OCI-LY1 (cell line): ENCODE measurements around the gene SLC25A25.
A peak's percentile ranks its signal among the peaks of the same experiment; 100 is the strongest.

Experiments used
- H2AFZ ChIP-seq: fragments of 200-600 bp; sonication (generic), shearing (Covaris generic); 2 replicates; pipeline ENCODE4 v1.6.0; 2014; ENCODE audit warnings: antibody characterized with exemption, mild to moderate bottlenecking, low read length
- H3F3A ChIP-seq: fragments of 200-600 bp; sonication (generic), shearing (Covaris generic); 2 replicates; pipeline ENCODE4 v1.6.0; 2014; ENCODE audit warnings: mild to moderate bottlenecking, antibody characterized with exemption, low read length, moderate library complexity; ENCODE audit not compliant: insufficient read depth
- H3K27ac ChIP-seq: fragments of 200-600 bp; sonication (generic); 2 replicates; pipeline ENCODE4 v1.5.1; 2014; ENCODE audit warnings: low read length, mixed run types, mild to moderate bottlenecking, low read depth; ENCODE audit not compliant: poor library complexity, severe bottlenecking
- H3K27me3 ChIP-seq: fragments of 200-600 bp; sonication (generic); 2 replicates; pipeline ENCODE4 v1.6.0; 2014; ENCODE audit warnings: antibody characterized with exemption, mild to moderate bottlenecking, low read length, moderate library complexity; ENCODE audit not compliant: insufficient read depth
- H3K36me3 ChIP-seq: fragments of 200-600 bp; sonication (generic); 2 replicates; pipeline ENCODE4 v1.6.1; 2014; ENCODE audit warnings: mild to moderate bottlenecking, antibody characterized with exemption, low read length, moderate library complexity, mixed read lengths; ENCODE audit not compliant: insufficient read depth
- H3K4me1 ChIP-seq: fragments of 200-600 bp; sonication (generic); 2 replicates; pipeline ENCODE4 v1.5.1; 2014; ENCODE audit warnings: mild to moderate bottlenecking, low read length, moderate library complexity; ENCODE audit not compliant: insufficient read depth, severe bottlenecking
- H3K4me2 ChIP-seq: fragments of 200-600 bp; sonication (generic), shearing (Covaris generic); 2 replicates; pipeline ENCODE4 v1.6.1; 2014; ENCODE audit warnings: low read length
- H3K4me3 ChIP-seq: fragments of 200-600 bp; sonication (generic); 2 replicates; pipeline ENCODE4 v1.5.1; 2014; ENCODE audit warnings: low read length, low read depth, mild to moderate bottlenecking, mixed read lengths; ENCODE audit not compliant: poor library complexity, severe bottlenecking
- H3K79me2 ChIP-seq: fragments of 200-600 bp; shearing (Covaris generic); 2 replicates; pipeline ENCODE4 v1.6.1; 2016; ENCODE audit warnings: mixed run types, low read length, mixed read lengths; ENCODE audit not compliant: insufficient read depth
- H3K9ac ChIP-seq: fragments of 200-600 bp; sonication (generic), shearing (Covaris generic); 2 replicates; pipeline ENCODE4 v1.6.1; 2014; ENCODE audit warnings: mild to moderate bottlenecking, low read length, mixed read lengths
- H3K9me2 ChIP-seq: fragments of 200-600 bp; sonication (generic), shearing (Covaris generic); 2 replicates; pipeline ENCODE4 v1.6.1; 2014; ENCODE audit warnings: low read depth, mild to moderate bottlenecking, low read length, mixed read lengths
- H3K9me3 ChIP-seq: fragments of 200-600 bp; shearing (Covaris generic); 2 replicates; pipeline ENCODE4 v1.6.1; 2014; ENCODE audit warnings: low read length, mixed read lengths
- H4K20me1 ChIP-seq: fragments of 200-600 bp; sonication (generic), shearing (Covaris generic); 2 replicates; pipeline ENCODE4 v1.6.0; 2016; ENCODE audit warnings: mild to moderate bottlenecking, low read length; ENCODE audit not compliant: insufficient read depth
- CTCF ChIP-seq: fragments of 200-600 bp; sonication (generic), shearing (Covaris generic); IDR thresholded peaks from 2 replicates; pipeline ENCODE4 v1.5.1; 2017; ENCODE audit warnings: mild to moderate bottlenecking, antibody characterized with exemption, low read length, moderate library complexity, mixed read lengths
- EZH2 ChIP-seq: fragments of 200-600 bp; sonication (generic), shearing (Covaris generic); IDR thresholded peaks from 2 replicates; pipeline ENCODE4 v1.8.0; 2017; ENCODE audit warnings: borderline replicate concordance, mixed run types, mild to moderate bottlenecking, antibody characterized with exemption, low read length, moderate library complexity, mixed read lengths

SLC25A25 gene

GRCh38 chr9:128113526-128114325 lies 45.7 kb downstream of the SLC25A25 start:
- Histone ChIP-seq H3K79me2 (no peaks in the 10 kb centered on the region), H3K4me1 (peaks cover 22% of the 10 kb centered on the region), H3K27ac (peak overlapping the region; percentile 77), H3K9me2 (no peaks in the 10 kb centered on the region), H4K20me1 (no peaks in the 10 kb centered on the region), H3K27me3 (no peaks in the 10 kb centered on the region), H3K9ac (no peak overlapping the region), H3K4me3 (no peak overlapping the region), H2AFZ (no peak overlapping the region), H3K9me3 (no peaks in the 10 kb centered on the region), H3K36me3 (peaks cover 40% of the 10 kb centered on the region), H3K4me2 (no peak overlapping the region), H3F3A (peaks cover 4% of the 10 kb centered on the region; the same call in 1 of the 2 replicates)
- TF ChIP-seq EZH2 (no peak), CTCF (no peak)

- no peak overlapping the region; the same call in 1 of the 2 replicates for H3K9ac ChIP-seq
- no peak overlapping the region for H3K4me3 ChIP-seq
- H3K27ac ChIP-seq: peak overlapping the region; percentile 77
- H3K9me2 ChIP-seq: no peaks in the 10 kb centered on the region
- H3K4me1 ChIP-seq: peaks cover 22% of the 10 kb centered on the region
- H3K79me2 ChIP-seq: no peaks in the 10 kb centered on the region
- no peaks in the 10 kb centered on the region for H3K27me3 ChIP-seq
- peaks cover 4% of the 10 kb centered on the region; the same call in 1 of the 2 replicates for H3F3A ChIP-seq
- no peak overlapping the region; the same call in 1 of the 2 replicates for H3K4me2 ChIP-seq
- H3K36me3 ChIP-seq: peaks cover 32% of the 10 kb centered on the region
- H4K20me1 ChIP-seq: no peaks in the 10 kb centered on the region
- no peaks in the 10 kb centered on the region for H3K9me3 ChIP-seq
- H2AFZ ChIP-seq: no peak overlapping the region
- no peak for TF ChIP-seq CTCF
- no peak for TF ChIP-seq EZH2
Observed at GRCh38 chr9:128114326-128115186, 46.5 kb downstream of the SLC25A25 start.

GRCh38 chr9:128115187-128116103 lies 47.4 kb downstream of the SLC25A25 start:
- H4K20me1 ChIP-seq: no peaks in the 10 kb centered on the region
- no peaks in the 10 kb centered on the region for H3K79me2 ChIP-seq
- H3K27me3 ChIP-seq: no peaks in the 10 kb centered on the region
- no peak overlapping the region; the same call in 1 of the 2 replicates for H3K9ac ChIP-seq
- H3F3A ChIP-seq: peaks cover 4% of the 10 kb centered on the region; the same call in 1 of the 2 replicates
- H2AFZ ChIP-seq: no peak overlapping the region
- peaks cover 36% of the 10 kb centered on the region for H3K36me3 ChIP-seq
- H3K4me1 ChIP-seq: peaks cover 22% of the 10 kb centered on the region
- H3K9me2 ChIP-seq: no peaks in the 10 kb centered on the region
- TF ChIP-seq CTCF: no peak
- no peak for TF ChIP-seq EZH2
- peak overlapping the region; percentile 6; the same call in 1 of the 2 replicates for H3K4me2 ChIP-seq
- H3K9me3 ChIP-seq: no peaks in the 10 kb centered on the region
- no peak overlapping the region for H3K4me3 ChIP-seq
- peak overlapping the region; percentile 77 for H3K27ac ChIP-seq
